ENCODE measurements around the gene MALT1.

- TF ChIP-seq CTCF (IDR thresholded peaks at IDR 0.05) (no peak), POLR2A (IDR thresholded peaks at IDR 0.05) (no peak), POLR2AphosphoS5 (IDR thresholded peaks at IDR 0.05) (no peak)
Observed at GRCh38 chr18:58733866-58734265, 62.6 kb downstream of the MALT1 start.

Data from sigmoid colon (tissue), 4 donors.